ENCODE measurements around the gene ZNF415. TPM values are rescaled to one million over a fixed set of nuclear protein-coding genes. Genes with fewer than 3 reads are reported as not detected.
"Not testable (repeated sequence)": the region's sequence is repeated elsewhere in the genome, so short reads cannot be mapped to it uniquely, and the experiment has no call there.

Gene ZNF415
- total and polyA plus RNA-seq, 3 donors from 2014 or later: 42.5 to 63.8 (median 43.8) TPM

GRCh38 chr19:53131085-53131590 is 1.6 kb downstream of the ZNF415 start:
- peaks cover 9% of the 10 kb centered on the region for H3K4me1 ChIP-seq
- TF ChIP-seq POLR2A (IDR thresholded peaks at IDR 0.05) (no peak), CTCF (IDR thresholded peaks at IDR 0.05) (no peak)
- H3K9me3 ChIP-seq: no peaks in the 10 kb centered on the region
- WGBS, 2 donors: 52 to 59% methylated on average over 4 of the region's 4 CpGs
- no peak overlapping the region for H3K4me3 ChIP-seq
- DNase-seq: no peak
- H3K27me3 ChIP-seq: no peaks in the 10 kb centered on the region
- H3K36me3 ChIP-seq (ENCODE audit: low read depth, missing control alignments): no peaks in the 10 kb centered on the region
- intact Hi-C loops (cut with DNase I; ENCODE audit: low total_unique reads): no loop called here
- H3K27ac ChIP-seq: peak overlapping the region in 1 of 2 donors; percentile 70

GRCh38 chr19:53130506-53130905 is 2.2 kb downstream of the ZNF415 start:
- TF ChIP-seq POLR2A (IDR thresholded peaks at IDR 0.05) (no peak), CTCF (IDR thresholded peaks at IDR 0.05) (no peak)
- H3K4me1 ChIP-seq: peaks cover 9% of the 10 kb centered on the region
- no peak overlapping the region for H3K4me3 ChIP-seq
- no peaks in the 10 kb centered on the region for H3K36me3 ChIP-seq (ENCODE audit: low read depth, missing control alignments)
- H3K27me3 ChIP-seq: no peaks in the 10 kb centered on the region
- no peak for DNase-seq
- intact Hi-C loops (cut with DNase I; ENCODE audit: low total_unique reads): no loop called here
- H3K27ac ChIP-seq: no peak overlapping the region
- H3K9me3 ChIP-seq: no peaks in the 10 kb centered on the region
- 64 to 67% methylated on average over 7 of the region's 7 CpGs for whole genome bisulfite sequencing, 2 donors

GRCh38 chr19:53126733-53127526 is 5.8 kb downstream of the ZNF415 start:
- peaks cover 16% of the 10 kb centered on the region for H3K4me1 ChIP-seq
- 39 to 59% methylated on average over 7 to 9 of the region's 15 CpGs for WGBS, 2 donors
- H3K27ac ChIP-seq; DNase-seq; H3K9me3 ChIP-seq; intact Hi-C loops (cut with DNase I; ENCODE audit: low total_unique reads); H3K36me3 ChIP-seq (ENCODE audit: low read depth, missing control alignments); H3K27me3 ChIP-seq; H3K4me3 ChIP-seq: not testable (repeated sequence)

- TF ChIP-seq POLR2A (IDR thresholded peaks at IDR 0.05) (no peak), CTCF (IDR thresholded peaks at IDR 0.05) (no peak)
- no peaks in the 10 kb centered on the region for H3K9me3 ChIP-seq
- H3K27me3 ChIP-seq: no peaks in the 10 kb centered on the region
- 46 to 65% methylated on average over 7 of the region's 7 CpGs for WGBS, 2 donors
- peak; percentile 74 for DNase-seq
- peaks cover 7% of the 10 kb centered on the region for H3K4me1 ChIP-seq
- intact Hi-C loops (cut with DNase I; ENCODE audit: low total_unique reads): no loop called here
- no peak overlapping the region for H3K4me3 ChIP-seq
- peak overlapping the region in 1 of 2 donors; percentile 41 for H3K27ac ChIP-seq
- H3K36me3 ChIP-seq (ENCODE audit: low read depth, missing control alignments): no peaks in the 10 kb centered on the region
These were observed 9.3 kb downstream of the ZNF415 start for GRCh38 chr19:53123400-53123799.

GRCh38 chr19:53112286-53112685 is 20.4 kb downstream of the ZNF415 start:
- Histone ChIP-seq H3K9me3 (no peaks in the 10 kb centered on the region), H3K4me3 (no peak overlapping the region), H3K36me3 (ENCODE audit: low read depth, missing control alignments) (no peaks in the 10 kb centered on the region), H3K4me1 (no peaks in the 10 kb centered on the region), H3K27me3 (no peaks in the 10 kb centered on the region), H3K27ac (no peak overlapping the region)
- TF ChIP-seq POLR2A (IDR thresholded peaks at IDR 0.05) (no peak), CTCF (IDR thresholded peaks at IDR 0.05) (no peak)
- intact Hi-C loops (cut with DNase I; ENCODE audit: low total_unique reads): no loop called here
- no peak for DNase-seq
- WGBS, 2 donors: 91 to 100% methylated on average over 2 of the region's 2 CpGs
